Midbrain (tissue), 1 donor: Measurements from ENCODE around the gene CYP4V2.

Experiments
- DNase-seq: peaks from one replicate; lab custom pipeline; 2025; lab: John Stamatoyannopoulos, UW

CYP4V2 gene

GRCh38 chr4:186191200-186192065 lies at the start of gene CYP4V2:
Gene CYP4V2 (plus strand): TSS chr4:186191567. CDS start chr4:186191824, 257 bp downstream.
- DNase-seq = peak; percentile 92

GRCh38 chr4:186144198-186144945 lies 47.0 kb upstream of the CYP4V2 start:
- DNase-seq = peak; percentile 46

GRCh38 chr4:186144946-186145569 lies 46.3 kb upstream of the CYP4V2 start:
- peak; percentile 53 for DNase-seq

GRCh38 chr4:186146458-186146857 lies 44.9 kb upstream of the CYP4V2 start:
- no peak for DNase-seq

- no peak for DNase-seq
Observed at GRCh38 chr4:186148336-186148975, 42.9 kb upstream of the CYP4V2 start.

- DNase-seq = peak; percentile 12
Observed at GRCh38 chr4:186149872-186150271, 41.5 kb upstream of the CYP4V2 start.

- DNase-seq = no peak
Observed at GRCh38 chr4:186150926-186151325, 40.4 kb upstream of the CYP4V2 start.

GRCh38 chr4:186151499-186151898 lies 39.9 kb upstream of the CYP4V2 start:
- no peak for DNase-seq

- DNase-seq = no peak
Observed at GRCh38 chr4:186158021-186158813, 33.1 kb upstream of the CYP4V2 start.

GRCh38 chr4:186158966-186159365 lies 32.4 kb upstream of the CYP4V2 start:
- no peak for DNase-seq

GRCh38 chr4:186159613-186160012 lies 31.8 kb upstream of the CYP4V2 start:
- no peak for DNase-seq

GRCh38 chr4:186161138-186161537 lies 30.2 kb upstream of the CYP4V2 start:
- no peak for DNase-seq

- no peak for DNase-seq
Observed at GRCh38 chr4:186166852-186167512, 24.4 kb upstream of the CYP4V2 start.

GRCh38 chr4:186167605-186168004 lies 23.8 kb upstream of the CYP4V2 start:
- DNase-seq = no peak

- no peak for DNase-seq
Observed at GRCh38 chr4:186168750-186169149, 22.6 kb upstream of the CYP4V2 start.

GRCh38 chr4:186169333-186169944 lies 21.9 kb upstream of the CYP4V2 start:
- no peak for DNase-seq

- DNase-seq = no peak
Observed at GRCh38 chr4:186169945-186170802, 21.2 kb upstream of the CYP4V2 start.

GRCh38 chr4:186170966-186171365 lies 20.4 kb upstream of the CYP4V2 start:
- DNase-seq = no peak

- no peak for DNase-seq
Observed at GRCh38 chr4:186172546-186172945, 18.8 kb upstream of the CYP4V2 start.
